Activated naive CD8-positive, alpha-beta T cell treated with anti-CD3 and anti-CD28 coated beads, Interleukin-2, amount 50 U/mL, for 16 hours (primary cell): ENCODE data around the gene ARHGAP26.

Experiments used
- DNase-seq: peaks from one replicate; pipeline ENCODE4 v3.0.0-alpha.2; 2020; ENCODE audit warnings: low read depth, low spot score

ARHGAP26 gene

GRCh38 chr5:143036146-143036927 is 266.2 kb downstream of the ARHGAP26 start:
- DNase-seq: no peak

GRCh38 chr5:143037071-143037470 is 266.9 kb downstream of the ARHGAP26 start:
- no peak for DNase-seq

- DNase-seq: no peak
Observed at GRCh38 chr5:143037708-143038107, 267.5 kb downstream of the ARHGAP26 start.

GRCh38 chr5:143040622-143041021 is 270.4 kb downstream of the ARHGAP26 start:
- no peak for DNase-seq

- no peak for DNase-seq
Observed at GRCh38 chr5:143041461-143041860, 271.3 kb downstream of the ARHGAP26 start.

- DNase-seq: no peak
Observed at GRCh38 chr5:143041972-143042770, 272.0 kb downstream of the ARHGAP26 start.

GRCh38 chr5:143044265-143044664 is 274.1 kb downstream of the ARHGAP26 start:
- DNase-seq: no peak

GRCh38 chr5:143045062-143045461 is 274.9 kb downstream of the ARHGAP26 start:
- no peak for DNase-seq

GRCh38 chr5:143046314-143046713 is 276.1 kb downstream of the ARHGAP26 start:
- no peak for DNase-seq

- no peak for DNase-seq
Observed at GRCh38 chr5:143047091-143047490, 276.9 kb downstream of the ARHGAP26 start.

- no peak for DNase-seq
Observed at GRCh38 chr5:143050183-143050582, 280.0 kb downstream of the ARHGAP26 start.

- DNase-seq: no peak
Observed at GRCh38 chr5:143051244-143052058, 281.3 kb downstream of the ARHGAP26 start.

- no peak for DNase-seq
Observed at GRCh38 chr5:143052967-143053682, 282.9 kb downstream of the ARHGAP26 start.

GRCh38 chr5:143053780-143054179 is 283.6 kb downstream of the ARHGAP26 start:
- no peak for DNase-seq

GRCh38 chr5:143054480-143054941 is 284.3 kb downstream of the ARHGAP26 start:
- DNase-seq: no peak

GRCh38 chr5:143055596-143056338 is 285.6 kb downstream of the ARHGAP26 start:
- DNase-seq: no peak

GRCh38 chr5:143056339-143056704 is 286.1 kb downstream of the ARHGAP26 start:
- no peak for DNase-seq

- DNase-seq: no peak
Observed at GRCh38 chr5:143056792-143057579, 286.8 kb downstream of the ARHGAP26 start.

GRCh38 chr5:143057580-143057999 is 287.4 kb downstream of the ARHGAP26 start:
- DNase-seq: no peak

- DNase-seq: no peak
Observed at GRCh38 chr5:143059355-143059754, 289.2 kb downstream of the ARHGAP26 start.
